HCT116 (cell line): Measurements from ENCODE around the gene SPPL2C. TPM values are rescaled to one million over a fixed set of nuclear protein-coding genes. Genes with fewer than 3 reads are reported as not detected.

Source experiments
- ATAC-seq: fragments of 200-7000 bp; cut with Tn5 transposase; 2 replicates; pipeline ENCODE4 v1.9.1; 2020; ENCODE audit warnings: mild to moderate bottlenecking, moderate library complexity
- BruUV-seq: library from RNA; stranded (reverse); fragments of 400-500 nt; replicated peaks from 2 replicates; lab custom pipeline; 2021; lab: Mats Ljungman, UMichigan
- CTCF ChIA-PET: fragments of 300-600 bp; sonication (Branson Sonifier 250); formaldehyde crosslinking; loops from one replicate; lab custom pipeline; 2021; ENCODE audit warnings: antibody characterized with exemption; lab: Charles Lee
- POLR2A ChIA-PET: fragments of 300-600, 350-600 bp; sonication (Branson Sonifier 250); formaldehyde crosslinking; loops from one replicate; lab custom pipeline; 2021; ENCODE audit warnings: antibody characterized with exemption; lab: Charles Lee
- RAD21 ChIA-PET, 2 experiments: fragments of 300-600 bp; sonication (Branson Sonifier 250); formaldehyde crosslinking; loops; one replicate each; lab custom pipeline; 2023; ENCODE audit warnings: low total read pairs in 2 of 2; ENCODE audit not compliant: uncharacterized antibody in 2 of 2, unreplicated experiment in 2 of 2, low non-redundant PET in 1 of 2; lab: Charles Lee
- DNase-seq: peaks from one replicate; pipeline ENCODE4 v3.0.0-alpha.2; 2010; ENCODE audit warnings: low read depth, low spot score
- H2AFZ ChIP-seq: fragments of 200-600 bp; shearing (Covaris generic), sonication (generic); 2 replicates; pipeline ENCODE4 v1.6.1; 2017; ENCODE audit warnings: low read depth, mixed run types, mixed read lengths, antibody characterized with exemption, low read length; ENCODE audit not compliant: poor library complexity, severe bottlenecking
- H3K27ac ChIP-seq: 2 replicates; pipeline ENCODE4 v1.5.1; 2012; ENCODE audit warnings: low read depth, low read length
- H3K27me3 ChIP-seq: fragments of 200-600 bp; sonication (generic); 2 replicates; pipeline ENCODE4 v1.6.1; 2016; ENCODE audit warnings: mixed run types, low read length, mixed read lengths; ENCODE audit not compliant: insufficient read depth
- H3K36me3 ChIP-seq, 2 experiments: fragments of 200-500 bp in 1 of 2; fragments of 200-600 bp in 1 of 2; sonication (Bioruptor generic) in 1 of 2; sonication (generic) in 1 of 2; 2 replicates each; pipeline versions ENCODE4 v1.5.1 to v1.6.1; 2014 to 2016; ENCODE audit warnings: low read length in 2 of 2, inconsistent platforms in 1 of 2, mixed read lengths in 1 of 2, mixed run types in 1 of 2; ENCODE audit not compliant: insufficient read depth in 2 of 2, control insufficient read depth in 1 of 2
- H3K4me1 ChIP-seq, 2 experiments: fragments of 200-600 bp in 1 of 2; sonication (generic) in 1 of 2; 2 replicates each; pipeline versions ENCODE4 v1.5.1 to v1.6.1; 2012 to 2017; ENCODE audit warnings: low read length in 2 of 2, inconsistent platforms in 1 of 2, mild to moderate bottlenecking in 1 of 2, mixed read lengths in 1 of 2, mixed run types in 1 of 2, moderate library complexity in 1 of 2; ENCODE audit not compliant: insufficient read depth in 2 of 2, control insufficient read depth in 1 of 2
- H3K4me2 ChIP-seq: fragments of 200-600 bp; sonication (generic); 2 replicates; pipeline ENCODE4 v1.6.1; 2017; ENCODE audit warnings: mixed run types, low read length, mixed read lengths
- H3K4me3 ChIP-seq, 2 experiments: fragments of 200-600 bp in 1 of 2; sonication (generic) in 1 of 2; replicated peaks in 1 of 2; 2 replicates each; pipeline ENCODE4 v1.5.1; 2011 to 2016; ENCODE audit warnings: low read length in 2 of 2, control low read depth in 1 of 2, low read depth in 1 of 2, mild to moderate bottlenecking in 1 of 2, mixed read lengths in 1 of 2, mixed run types in 1 of 2
- H3K79me2 ChIP-seq: fragments of 200-600 bp; sonication (generic); 2 replicates; pipeline ENCODE4 v1.6.1; 2017; ENCODE audit warnings: mild to moderate bottlenecking, mixed run types, low read length, moderate library complexity, mixed read lengths; ENCODE audit not compliant: insufficient read depth
- H3K9ac ChIP-seq: fragments of 200-600 bp; sonication (generic); 2 replicates; pipeline ENCODE4 v1.6.1; 2016; ENCODE audit warnings: low read length, mixed read lengths
- H3K9me2 ChIP-seq: fragments of 200-600 bp; sonication (generic), shearing (Covaris generic); 2 replicates; pipeline ENCODE4 v1.6.1; 2017; ENCODE audit warnings: mixed run types, mild to moderate bottlenecking, moderate library complexity; ENCODE audit not compliant: insufficient read depth
- H3K9me3 ChIP-seq, 2 experiments: fragments of 200-500 bp in 1 of 2; fragments of 200-600 bp in 1 of 2; sonication (Bioruptor generic) in 1 of 2; sonication (generic) in 1 of 2; 2 replicates each; pipeline ENCODE4 v1.6.1; 2014 to 2017; ENCODE audit warnings: low read length in 2 of 2, mixed read lengths in 2 of 2, inconsistent platforms in 1 of 2, low read depth in 1 of 2, mild to moderate bottlenecking in 1 of 2, mixed run types in 1 of 2, moderate library complexity in 1 of 2; ENCODE audit not compliant: control insufficient read depth in 1 of 2, insufficient read depth in 1 of 2
- H4K20me1 ChIP-seq: fragments of 200-600 bp; sonication (generic), shearing (Covaris generic); 2 replicates; pipeline ENCODE4 v1.6.1; 2017; ENCODE audit warnings: mixed run types, mild to moderate bottlenecking, moderate library complexity; ENCODE audit not compliant: insufficient read depth
- CBX3 ChIP-seq: IDR thresholded peaks from 2 replicates; pipeline ENCODE4 v1.6.1; 2012; ENCODE audit warnings: low read depth
- EGR1 ChIP-seq: IDR thresholded peaks from 2 replicates; pipeline ENCODE4 v1.6.1; 2012; ENCODE audit warnings: low read depth
- POLR2AphosphoS5 ChIP-seq: IDR thresholded peaks from 2 replicates; pipeline ENCODE4 v1.6.1; 2011; ENCODE audit warnings: mild to moderate bottlenecking, low read depth, low read length, moderate library complexity
- SIN3A ChIP-seq: IDR thresholded peaks from 2 replicates; pipeline ENCODE4 v1.6.1; 2012; ENCODE audit warnings: low read depth
- SP1 ChIP-seq: IDR thresholded peaks from 2 replicates; pipeline ENCODE4 v1.6.1; 2012; ENCODE audit warnings: low read depth
- SRF ChIP-seq: IDR thresholded peaks from 2 replicates; pipeline ENCODE4 v1.6.1; 2012; ENCODE audit warnings: low read depth
- ZFX ChIP-seq: fragments of 450-650 bp; IDR thresholded peaks from 2 replicates; pipeline ENCODE4 v1.6.1; 2017
- intact Hi-C: fragments of 100-400 bp; cut with micrococcal nuclease; formaldehyde crosslinking; loops from 2 replicates; pipeline ENCODE4 v1.10.0; 2022
- total RNA-seq: library from RNA; stranded (reverse); gene quantifications from one replicate; pipeline ENCODE4 v1.2.1, GENCODE V29; 2021; ENCODE audit not compliant: unreplicated experiment
- TF ChIP-seq, protein P1 (sequence below): IDR thresholded peaks from 2 replicates; pipeline ENCODE4 v1.6.1; 2011; ENCODE audit warnings: mild to moderate bottlenecking, low read length, moderate library complexity; ENCODE audit not compliant: insufficient replicate concordance; ENCODE audit errors: extremely low read depth

The SPPL2C gene
- total RNA-seq, 1 experiment from 2014 or later: not detected

DNA sequence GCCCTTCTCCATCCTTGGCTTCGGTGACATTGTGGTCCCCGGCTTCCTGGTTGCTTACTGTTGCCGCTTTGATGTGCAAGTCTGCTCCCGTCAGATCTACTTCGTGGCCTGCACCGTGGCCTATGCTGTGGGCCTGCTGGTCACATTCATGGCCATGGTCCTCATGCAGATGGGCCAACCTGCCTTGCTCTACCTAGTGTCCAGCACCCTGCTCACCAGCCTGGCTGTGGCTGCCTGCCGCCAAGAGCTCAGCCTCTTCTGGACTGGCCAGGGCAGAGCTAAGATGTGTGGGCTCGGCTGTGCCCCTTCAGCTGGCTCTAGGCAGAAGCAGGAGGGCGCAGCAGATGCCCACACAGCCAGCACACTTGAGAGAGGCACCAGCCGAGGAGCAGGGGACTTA, 1.5 kb downstream of the SPPL2C start:
- H4K20me1 ChIP-seq: no peaks in the 10 kb centered on the region
- no peaks in the 10 kb centered on the region for H3K9me2 ChIP-seq
- no peaks in the 10 kb centered on the region for H3K9me3 ChIP-seq
- peaks cover 0 to 8% of the 10 kb centered on the region in 2 experiments; a peak in 2 of 4 replicates for H3K4me1 ChIP-seq
- DNase-seq (no peak), ATAC-seq (no peak)
- CTCF ChIA-PET: interaction anchor here (1.6 kb wide), 1 partner anchor 10 kb away, joined by 5 read pairs; no protein-coding TSS in a partner anchor
- RAD21 ChIA-PET: no interaction called here
- H3K9ac ChIP-seq: no peak overlapping the region
- no peaks in the 10 kb centered on the region for H3K36me3 ChIP-seq
- BruUV-seq: no TSS peak
- H3K27ac ChIP-seq: no peak overlapping the region
- H3K79me2 ChIP-seq: no peaks in the 10 kb centered on the region
- POLR2A ChIA-PET: no interaction called here
- no peak overlapping the region for H3K4me3 ChIP-seq
- TF ChIP-seq EGR1 (no peak), SRF (no peak), ZFX (no peak)
- TF ChIP-seq, protein P1, sequence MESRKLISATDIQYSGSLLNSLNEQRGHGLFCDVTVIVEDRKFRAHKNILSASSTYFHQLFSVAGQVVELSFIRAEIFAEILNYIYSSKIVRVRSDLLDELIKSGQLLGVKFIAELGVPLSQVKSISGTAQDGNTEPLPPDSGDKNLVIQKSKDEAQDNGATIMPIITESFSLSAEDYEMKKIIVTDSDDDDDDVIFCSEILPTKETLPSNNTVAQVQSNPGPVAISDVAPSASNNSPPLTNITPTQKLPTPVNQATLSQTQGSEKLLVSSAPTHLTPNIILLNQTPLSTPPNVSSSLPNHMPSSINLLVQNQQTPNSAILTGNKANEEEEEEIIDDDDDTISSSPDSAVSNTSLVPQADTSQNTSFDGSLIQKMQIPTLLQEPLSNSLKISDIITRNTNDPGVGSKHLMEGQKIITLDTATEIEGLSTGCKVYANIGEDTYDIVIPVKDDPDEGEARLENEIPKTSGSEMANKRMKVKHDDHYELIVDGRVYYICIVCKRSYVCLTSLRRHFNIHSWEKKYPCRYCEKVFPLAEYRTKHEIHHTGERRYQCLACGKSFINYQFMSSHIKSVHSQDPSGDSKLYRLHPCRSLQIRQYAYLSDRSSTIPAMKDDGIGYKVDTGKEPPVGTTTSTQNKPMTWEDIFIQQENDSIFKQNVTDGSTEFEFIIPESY: no peak
- H3K27me3 ChIP-seq: no peaks in the 10 kb centered on the region
- H2AFZ ChIP-seq: no peak overlapping the region
- H3K4me2 ChIP-seq: no peak overlapping the region
- intact Hi-C loops: no loop called here

DNA sequence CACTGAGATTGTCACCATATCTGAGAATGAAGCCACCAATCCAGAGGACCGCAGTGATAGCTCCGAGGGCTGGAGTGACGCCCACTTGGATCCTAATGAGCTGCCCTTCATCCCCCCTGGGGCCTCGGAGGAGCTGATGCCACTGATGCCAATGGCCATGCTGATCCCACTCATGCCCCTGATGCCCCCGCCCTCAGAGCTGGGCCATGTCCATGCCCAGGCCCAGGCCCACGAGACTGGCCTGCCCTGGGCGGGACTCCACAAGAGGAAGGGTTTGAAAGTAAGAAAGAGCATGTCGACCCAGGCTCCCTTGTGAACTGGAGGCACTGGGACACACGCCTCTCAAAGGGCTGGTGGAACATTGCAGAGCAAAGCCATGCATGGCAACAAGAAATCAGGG, 2.0 kb downstream of the SPPL2C start:
- intact Hi-C loops: no loop called here
- Histone ChIP-seq H3K79me2 (no peaks in the 10 kb centered on the region), H3K9me2 (no peaks in the 10 kb centered on the region), H3K36me3 (no peaks in the 10 kb centered on the region), H3K9ac (no peak overlapping the region), H3K9me3 (no peaks in the 10 kb centered on the region), H3K4me1 (peaks cover 0 to 8% of the 10 kb centered on the region in 2 experiments; a peak in 2 of 4 replicates)
- CTCF ChIA-PET: interaction anchor here (1.6 kb wide), 1 partner anchor 11 kb away, joined by 5 read pairs; no protein-coding TSS in a partner anchor
- no peak for DNase-seq
- ATAC-seq: no peak
- BruUV-seq: no TSS peak
- TF ChIP-seq SIN3A: no peak
- no peak for TF ChIP-seq CBX3
- no peak for TF ChIP-seq SP1
- TF ChIP-seq POLR2AphosphoS5: no peak
- TF ChIP-seq, all 23 proteins: peak for 0
- ChIA-PET POLR2A (no interaction called here), RAD21 (no interaction called here)
- Histone ChIP-seq H4K20me1 (no peaks in the 10 kb centered on the region), H3K4me3 (no peak overlapping the region), H3K4me2 (no peak overlapping the region), H3K27me3 (no peaks in the 10 kb centered on the region), H2AFZ (no peak overlapping the region), H3K27ac (no peak overlapping the region)
